Naive B cell (primary cell): ENCODE measurements around the gene AGAP2. TPM values are rescaled to one million over a fixed set of nuclear protein-coding genes. Genes with fewer than 3 reads are reported as not detected.
"Not testable (repeated sequence)": the region's sequence is repeated elsewhere in the genome, so short reads cannot be mapped to it uniquely, and the experiment has no call there.

Experiments used
- ATAC-seq, 2 donors: fragments of 150-1000 bp; cut with Tn5 transposase; 2 replicates each; pipeline ENCODE4 v1.10.0; 2021; ENCODE audit warnings: low read depth in 2 of 2, mild to moderate bottlenecking in 2 of 2, moderate library complexity in 2 of 2
- DNase-seq: peaks from one replicate; pipeline ENCODE4 v3.0.0; 2022
- H3K27ac Mint-ChIP-seq, 6 donors: one replicate each; pipeline ENCODE4 v1.8.0; 2020 to 2022; ENCODE audit warnings: mild to moderate bottlenecking in 6 of 6, mixed read lengths in 6 of 6, moderate library complexity in 5 of 6, inconsistent platforms in 2 of 6
- H3K27me3 Mint-ChIP-seq, 3 donors: one replicate each; pipeline ENCODE4 v1.8.0; 2021 to 2022; ENCODE audit warnings: mixed read lengths in 3 of 3, mild to moderate bottlenecking in 1 of 3
- H3K36me3 Mint-ChIP-seq, 2 donors: one replicate each; pipeline ENCODE4 v1.8.0; 2020 to 2022; ENCODE audit warnings: mixed read lengths in 2 of 2, inconsistent platforms in 1 of 2, mild to moderate bottlenecking in 1 of 2
- H3K4me1 Mint-ChIP-seq, 3 donors: one replicate each; pipeline ENCODE4 v1.8.0; 2020 to 2022; ENCODE audit warnings: mixed read lengths in 3 of 3, inconsistent platforms in 1 of 3, mild to moderate bottlenecking in 1 of 3, moderate library complexity in 1 of 3
- H3K4me3 Mint-ChIP-seq, 8 donors: one replicate each; pipeline ENCODE4 v1.8.0; 2020 to 2022; ENCODE audit warnings: mild to moderate bottlenecking in 8 of 8, mixed read lengths in 8 of 8, moderate library complexity in 8 of 8, inconsistent platforms in 2 of 8
- H3K9me3 Mint-ChIP-seq, 7 donors: one replicate each; pipeline ENCODE4 v1.8.0; 2020 to 2022; ENCODE audit warnings: mixed read lengths in 7 of 7, mild to moderate bottlenecking in 5 of 7, inconsistent platforms in 2 of 7, moderate library complexity in 1 of 7
- polyA plus RNA-seq, 6 donors: library from polyadenylated mRNA; unstranded; fragments of 300-500 nt; fragmentation: Illumina TruSeq; gene quantifications; one replicate each; pipeline ENCODE4 v1.2.3, GENCODE V29; 2021; ENCODE audit warnings: low read depth in 6 of 6

AGAP2 gene
- polyA plus RNA-seq, 6 donors from 2014 or later: 1.2 to 4.0 (median 2.1) TPM

DNA sequence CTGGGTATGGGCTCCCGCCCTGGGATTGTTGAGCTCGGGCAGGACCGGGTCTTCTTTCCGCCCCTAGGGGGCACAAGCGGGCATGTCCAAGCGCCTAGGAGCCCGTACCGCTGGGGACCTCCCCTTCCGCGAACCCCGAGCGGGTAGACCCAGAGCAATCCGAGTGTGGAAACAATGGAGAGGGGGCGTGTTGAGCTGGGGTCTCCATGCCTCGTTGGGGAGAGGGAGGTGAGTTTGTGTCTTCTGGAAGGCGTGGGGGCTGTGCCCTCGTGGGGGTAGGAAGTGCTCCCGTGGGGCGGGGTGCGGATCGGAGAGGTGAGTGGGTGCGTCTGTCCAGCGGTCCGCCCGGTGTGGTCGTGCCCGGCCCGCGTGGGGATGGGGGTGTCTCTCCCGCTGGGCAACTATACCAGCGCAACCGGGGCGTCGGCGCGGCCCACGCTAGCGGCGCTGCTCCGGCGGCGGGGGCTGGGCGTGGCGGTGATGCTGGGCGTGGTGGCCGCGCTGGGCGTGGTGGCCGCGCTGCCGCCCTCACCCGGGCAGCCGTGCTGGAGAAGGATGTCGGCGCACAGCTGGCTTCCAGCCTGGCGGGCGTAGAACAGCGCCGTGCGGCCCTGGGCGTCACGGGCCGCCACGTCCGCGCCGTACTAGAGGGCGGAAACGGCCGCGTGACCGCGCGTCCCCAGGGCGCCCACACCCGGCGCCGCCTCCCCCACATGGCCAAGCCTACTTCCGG, 12.2 kb downstream of the AGAP2 start:
- DNase-seq: no peak
- Mint-ChIP-seq H3K4me1 (peaks cover 22 to 29% (median 22%) of the 10 kb centered on the region in 3 donors), H3K4me3 (peak overlapping the region in 4 of 8 donors; percentile 66 to 76 (median 72)), H3K9me3 (peaks cover 0 to 3% (median 0%) of the 10 kb centered on the region in 7 donors), H3K27me3 (no peaks in the 10 kb centered on the region), H3K27ac (no peak overlapping the region), H3K36me3 (peaks cover 12 to 39% of the 10 kb centered on the region in 2 donors)
- peak in 1 of 2 donors; percentile 35 for ATAC-seq

DNA sequence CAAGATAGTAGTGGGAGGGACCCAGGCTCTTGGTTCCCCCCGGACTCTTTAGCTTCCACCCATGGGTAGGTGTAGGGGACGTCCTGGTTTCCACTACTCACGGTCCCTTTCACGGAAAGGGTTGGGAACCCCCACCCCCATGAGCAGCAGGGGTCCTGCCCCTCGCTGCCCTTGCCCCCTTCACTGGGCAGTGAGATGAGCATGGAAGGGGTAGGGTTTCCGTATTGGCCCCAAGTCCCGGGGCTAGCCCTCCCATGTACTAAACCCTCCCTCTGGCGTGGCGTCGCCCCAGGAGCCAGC, 12.7 kb downstream of the AGAP2 start:
- peaks cover 9 to 35% of the 10 kb centered on the region in 2 donors for H3K36me3 Mint-ChIP-seq

DNA sequence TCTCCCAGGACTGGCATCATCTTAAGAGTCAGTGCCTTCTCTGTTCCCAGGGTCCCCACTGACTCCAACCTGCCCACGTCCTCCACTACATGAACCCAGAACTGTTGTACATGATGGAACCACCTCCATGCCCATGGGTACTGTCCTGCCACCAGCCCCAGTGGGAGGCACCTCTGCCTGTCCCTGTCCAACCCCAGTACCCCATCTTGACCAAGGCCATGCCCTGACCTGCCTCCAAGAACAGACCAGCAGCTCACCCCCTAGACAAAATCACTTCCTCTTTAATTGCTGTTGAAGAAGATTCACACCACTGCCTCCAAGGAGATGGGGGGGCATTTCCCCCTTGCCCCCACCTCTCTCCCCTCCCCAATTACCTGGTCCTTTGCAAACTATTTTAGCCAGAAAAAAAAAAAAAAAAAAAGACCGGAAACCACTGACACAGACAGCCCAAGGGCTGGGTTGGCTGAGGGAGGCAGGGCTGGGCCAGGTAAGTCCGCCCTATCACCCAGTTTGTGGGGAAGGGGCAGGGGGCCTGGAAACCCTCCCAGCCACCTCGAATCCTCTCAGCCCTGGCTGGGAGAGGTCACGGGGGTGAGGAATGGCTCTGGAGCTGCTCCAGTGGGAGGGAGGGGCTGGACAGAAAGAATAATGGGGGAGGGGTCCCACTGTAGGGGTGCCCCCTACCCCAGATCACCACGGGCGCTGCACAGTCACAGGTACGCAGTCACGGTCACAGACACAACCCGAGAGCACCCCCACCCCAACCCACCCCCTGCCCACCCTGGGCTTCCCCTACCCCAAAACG, 13.4 kb downstream of the AGAP2 start:
- Mint-ChIP-seq H3K36me3 (peaks cover 9 to 37% of the 10 kb centered on the region in 2 donors), H3K4me3 (peak overlapping the region in 1 of 8 donors; percentile 79), H3K27ac (peak overlapping the region; percentile 20 to 90 (median 60)), H3K27me3 (no peaks in the 10 kb centered on the region), H3K4me1 (peaks cover 22 to 29% (median 22%) of the 10 kb centered on the region in 3 donors), H3K9me3 (peaks cover 0 to 3% (median 0%) of the 10 kb centered on the region in 7 donors)
- ATAC-seq (peak; percentile 41 to 47), DNase-seq (no peak)

More for the DNA sequence above, 12.7 kb downstream of the AGAP2 start:
- Mint-ChIP-seq H3K27me3 (no peaks in the 10 kb centered on the region), H3K9me3 (peaks cover 0 to 3% (median 0%) of the 10 kb centered on the region in 7 donors), H3K4me1 (peaks cover 22 to 29% (median 22%) of the 10 kb centered on the region in 3 donors), H3K4me3 (peak overlapping the region in 2 of 8 donors; percentile 75 to 76), H3K27ac (peak overlapping the region in 1 of 6 donors; percentile 94)
- ATAC-seq (no peak), DNase-seq (no peak)

DNA sequence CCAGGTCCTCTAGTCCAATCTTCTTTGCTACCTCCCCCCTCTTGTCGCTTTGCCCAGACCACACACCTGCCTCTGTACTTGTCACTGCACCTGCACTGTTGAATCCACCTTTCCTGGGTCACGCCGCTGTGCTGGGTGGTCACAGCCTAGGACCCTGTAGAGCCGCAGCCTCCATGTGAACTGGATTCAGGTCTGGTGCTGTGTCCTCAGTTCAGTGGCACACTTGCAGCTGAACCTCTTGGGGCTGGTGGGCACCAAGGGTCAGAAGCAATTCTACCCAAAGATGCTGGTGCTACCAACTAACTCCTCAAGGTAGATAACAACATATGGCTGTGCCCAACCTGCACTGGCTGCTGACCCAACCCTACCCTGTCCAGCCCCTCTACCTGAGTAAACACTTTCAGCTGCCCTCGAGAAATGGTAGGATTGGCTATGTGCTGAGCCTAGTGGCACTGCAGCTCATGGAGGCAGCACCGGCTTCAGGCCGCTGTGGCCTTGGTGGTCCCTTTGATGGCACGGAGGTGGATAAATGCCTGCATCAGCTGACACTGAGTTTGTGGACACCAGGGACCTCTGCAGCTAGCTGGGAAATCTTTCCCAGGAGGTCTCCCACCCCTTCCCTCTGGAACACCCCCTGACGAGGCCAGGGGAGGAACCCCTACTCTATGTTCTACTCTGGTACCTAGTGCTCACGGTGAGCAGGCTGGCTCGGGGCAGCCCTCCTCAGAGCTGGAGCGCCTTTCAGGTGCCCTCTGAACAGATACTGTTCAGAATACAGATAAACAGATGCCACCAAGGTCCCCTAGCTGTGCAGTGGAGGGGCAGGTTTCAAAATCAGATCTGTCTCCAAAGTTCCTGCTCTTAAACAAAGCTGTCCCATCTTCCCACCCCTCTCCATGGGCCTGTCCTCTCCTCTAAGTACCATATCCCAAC, 14.3 kb downstream of the AGAP2 start:
- H3K4me1 Mint-ChIP-seq: peaks cover 22 to 31% (median 27%) of the 10 kb centered on the region in 3 donors
- no peak for ATAC-seq
- H3K27me3 Mint-ChIP-seq: no peaks in the 10 kb centered on the region
- peaks cover 15 to 46% of the 10 kb centered on the region in 2 donors for H3K36me3 Mint-ChIP-seq
- no peak for DNase-seq
- peak overlapping the region in 5 of 6 donors; percentile 55 to 90 (median 63) for H3K27ac Mint-ChIP-seq
- H3K4me3 Mint-ChIP-seq: no peak overlapping the region
- peaks cover 0 to 3% (median 0%) of the 10 kb centered on the region in 7 donors for H3K9me3 Mint-ChIP-seq

- H3K27ac Mint-ChIP-seq: no peak overlapping the region
- H3K9me3 Mint-ChIP-seq: peaks cover 0 to 3% (median 0%) of the 10 kb centered on the region in 7 donors
- no peak overlapping the region for H3K4me3 Mint-ChIP-seq
- ATAC-seq (no peak), DNase-seq (no peak)
- H3K36me3 Mint-ChIP-seq: peaks cover 20 to 49% of the 10 kb centered on the region in 2 donors
- H3K27me3 Mint-ChIP-seq: no peaks in the 10 kb centered on the region
- H3K4me1 Mint-ChIP-seq: peaks cover 20 to 34% (median 29%) of the 10 kb centered on the region in 3 donors
These were observed 14.9 kb downstream of the AGAP2 start for GRCh38 chr12:57723630-57723962.

DNA sequence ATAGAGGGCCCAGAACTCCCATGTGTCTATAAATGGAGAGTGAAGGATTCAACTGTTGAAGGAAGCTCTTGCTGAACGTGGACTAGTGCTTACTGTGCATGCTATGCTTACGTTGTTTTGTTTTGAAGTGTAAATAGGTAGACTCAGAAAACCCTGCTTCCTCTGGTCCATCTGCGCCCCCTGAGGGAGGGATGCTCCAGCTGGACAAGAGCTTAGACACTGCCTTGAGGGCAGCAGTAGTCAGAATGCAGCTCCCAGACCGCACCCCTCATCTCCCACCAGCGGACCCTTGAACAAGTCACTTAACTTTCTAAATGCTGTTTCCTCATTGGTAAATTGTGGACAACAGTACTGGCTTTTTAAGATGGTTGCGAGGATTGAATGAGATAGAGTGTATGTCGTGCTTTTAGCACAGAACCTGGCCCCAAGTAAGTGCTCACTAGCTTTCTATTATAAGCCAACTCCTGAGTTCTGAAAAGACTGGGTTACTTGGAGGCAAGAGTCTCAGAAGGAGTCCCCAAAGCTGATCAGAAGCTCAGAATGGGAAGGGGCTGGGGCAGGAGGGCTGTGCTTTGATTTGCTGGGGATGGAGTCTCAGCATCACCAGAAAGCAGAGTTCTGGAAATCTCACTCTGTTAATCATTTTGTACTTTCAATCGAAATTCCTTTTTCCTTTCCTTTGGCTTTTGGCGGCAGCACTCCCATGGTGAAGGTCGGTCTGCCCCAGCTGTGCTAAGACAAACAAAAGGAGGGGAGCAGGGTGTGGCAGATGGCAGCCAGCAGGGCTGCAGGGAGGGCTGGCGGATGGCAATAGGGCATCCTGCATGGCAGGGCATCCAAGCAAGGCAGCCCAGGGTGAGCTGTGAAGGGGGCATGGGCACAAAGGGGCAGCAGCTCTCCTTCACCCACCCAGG, 15.6 kb downstream of the AGAP2 start:
- Mint-ChIP-seq H3K4me3 (no peak overlapping the region), H3K36me3 (peaks cover 19 to 48% of the 10 kb centered on the region in 2 donors), H3K27me3 (no peaks in the 10 kb centered on the region), H3K27ac (peak overlapping the region in 3 of 6 donors; percentile 15 to 52 (median 26)), H3K4me1 (peaks cover 19 to 34% (median 24%) of the 10 kb centered on the region in 3 donors), H3K9me3 (peaks cover 0 to 3% (median 0%) of the 10 kb centered on the region in 7 donors)
- DNase-seq (no peak), ATAC-seq (no peak)

GRCh38 chr12:57721846-57722608, 16.5 kb downstream of the AGAP2 start:
- not testable (repeated sequence) for H3K9me3 Mint-ChIP-seq, H3K27ac Mint-ChIP-seq, H3K27me3 Mint-ChIP-seq, ATAC-seq, DNase-seq
- Mint-ChIP-seq H3K36me3 (peaks cover 17 to 46% of the 10 kb centered on the region in 2 donors), H3K4me1 (peaks cover 19 to 34% (median 24%) of the 10 kb centered on the region in 3 donors), H3K4me3 (peak overlapping the region in 2 of 8 donors; percentile 3 to 47)

GRCh38 chr12:57720606-57721595, 17.6 kb downstream of the AGAP2 start:
- H3K4me3 Mint-ChIP-seq: no peak overlapping the region
- H3K4me1 Mint-ChIP-seq: peaks cover 21 to 31% (median 23%) of the 10 kb centered on the region in 3 donors
- H3K27ac Mint-ChIP-seq: no peak overlapping the region
- H3K27me3 Mint-ChIP-seq: no peaks in the 10 kb centered on the region
- DNase-seq: no peak
- H3K9me3 Mint-ChIP-seq: no peaks in the 10 kb centered on the region
- H3K36me3 Mint-ChIP-seq: peaks cover 17 to 42% of the 10 kb centered on the region in 2 donors
- no peak for ATAC-seq

DNA sequence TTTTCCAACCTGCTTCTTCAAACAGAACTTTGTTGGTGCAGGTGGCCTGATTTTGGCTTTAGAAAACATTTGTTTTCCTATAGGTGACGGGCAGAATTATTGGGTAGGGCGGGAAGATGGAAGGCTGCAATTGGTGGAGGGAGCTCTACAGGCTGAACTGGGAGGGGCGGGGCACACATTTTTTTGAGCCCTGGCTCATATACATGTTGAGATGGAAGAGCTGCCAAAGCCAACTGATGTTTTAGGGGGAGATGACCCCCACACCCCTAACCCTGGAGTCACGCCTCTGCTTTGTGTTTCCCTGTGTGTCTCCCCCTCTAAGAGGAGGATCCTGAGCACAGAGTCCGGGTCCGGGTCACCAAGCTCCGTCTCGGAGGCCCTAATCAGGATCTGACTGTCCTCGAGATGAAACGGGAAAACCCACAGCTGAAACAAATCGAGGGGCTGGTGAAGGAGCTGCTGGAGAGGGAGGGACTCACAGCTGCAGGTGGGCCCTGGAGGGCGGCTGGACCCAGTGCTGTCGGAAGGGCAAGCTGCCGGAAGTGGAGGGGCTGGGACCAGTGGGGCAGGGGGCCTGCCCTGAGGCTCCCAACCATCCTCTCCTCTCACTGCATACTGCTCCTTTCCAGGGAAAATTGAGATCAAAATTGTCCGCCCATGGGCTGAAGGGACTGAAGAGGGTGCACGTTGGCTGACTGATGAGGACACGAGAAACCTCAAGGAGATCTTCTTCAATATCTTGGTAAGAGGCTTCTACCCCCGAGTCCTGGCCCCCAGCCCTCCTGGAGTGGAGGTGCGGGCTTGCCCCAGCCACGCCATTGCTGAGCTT, 18.6 kb downstream of the AGAP2 start:
- Mint-ChIP-seq H3K36me3 (peaks cover 17 to 46% of the 10 kb centered on the region in 2 donors), H3K4me1 (peaks cover 19 to 31% (median 23%) of the 10 kb centered on the region in 3 donors), H3K9me3 (no peaks in the 10 kb centered on the region), H3K4me3 (no peak overlapping the region), H3K27ac (peak overlapping the region in 1 of 6 donors; percentile 88), H3K27me3 (no peaks in the 10 kb centered on the region)
- no peak for ATAC-seq
- DNase-seq: no peak
